Amygdala (tissue), 56 donors: ENCODE measurements around the gene CCDC78.

ENCODE experiments used
- DNase-seq, 56 donors: peaks; one replicate each; lab custom pipeline; 2025; lab: John Stamatoyannopoulos, UW

The CCDC78 gene

DNA sequence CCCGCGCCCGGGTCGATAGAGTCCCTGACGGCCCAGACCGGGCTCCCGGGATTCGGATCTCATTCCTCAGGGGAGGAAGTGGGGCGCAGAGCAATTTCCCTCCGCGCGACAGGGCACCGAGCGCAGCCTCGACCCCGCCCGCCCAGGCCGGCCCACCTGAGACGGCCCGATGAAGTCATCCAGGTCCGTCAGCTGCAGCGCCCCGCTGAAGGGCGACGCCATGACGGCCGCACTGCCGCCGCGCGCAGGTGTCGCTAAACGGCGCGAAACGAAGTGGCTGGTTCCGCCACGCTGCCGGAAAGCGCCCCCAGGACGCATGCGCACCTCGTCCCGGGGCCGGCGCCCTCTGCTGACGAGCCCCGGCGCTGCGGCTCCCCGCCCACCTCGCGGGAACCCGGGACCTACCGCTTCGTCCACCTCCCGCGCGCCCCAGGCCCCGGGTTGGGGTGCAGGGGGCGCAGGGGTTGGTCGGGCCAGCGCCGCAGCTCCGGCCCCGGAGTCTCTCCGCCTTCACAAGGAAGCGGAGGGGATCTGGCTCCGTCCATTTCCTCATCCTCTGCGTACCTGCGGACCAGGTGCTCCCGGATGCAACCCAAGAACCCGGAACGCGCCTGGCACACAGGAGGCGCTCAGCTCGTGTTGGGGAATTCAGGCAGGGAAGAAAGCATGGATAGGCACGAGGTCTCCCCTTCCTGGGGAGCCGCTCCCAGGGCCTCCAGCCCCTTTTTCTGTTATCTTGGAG lies 14.7 kb upstream of the CCDC78 start, which contains the start of gene CIAO3:
Gene CIAO3, minus strand, starts transcription at position 234 of the 742 bp plus-strand sequence. Its CDS starts 12 bp downstream, at position 222.
- DNase-seq, result peak in 55 of 56 donors; percentile 15 to 92 (median 74)

DNA sequence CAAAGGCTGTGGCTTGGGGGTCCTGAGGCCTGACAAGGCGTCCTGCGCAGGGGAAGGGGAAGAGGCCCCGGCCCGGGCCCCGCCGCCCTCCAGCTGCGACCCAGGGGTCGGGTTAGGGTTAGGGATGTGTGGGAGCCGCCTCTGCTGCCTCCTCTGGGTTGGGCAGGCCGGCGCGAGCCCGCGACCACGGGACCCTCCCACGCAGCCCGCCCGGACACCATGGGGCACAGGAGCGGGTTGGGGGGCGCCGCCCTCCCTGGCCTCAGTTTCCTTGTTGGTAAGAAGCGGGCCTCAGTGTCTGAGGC lies 14.2 kb upstream of the CCDC78 start:
- DNase-seq, result no peak

DNA sequence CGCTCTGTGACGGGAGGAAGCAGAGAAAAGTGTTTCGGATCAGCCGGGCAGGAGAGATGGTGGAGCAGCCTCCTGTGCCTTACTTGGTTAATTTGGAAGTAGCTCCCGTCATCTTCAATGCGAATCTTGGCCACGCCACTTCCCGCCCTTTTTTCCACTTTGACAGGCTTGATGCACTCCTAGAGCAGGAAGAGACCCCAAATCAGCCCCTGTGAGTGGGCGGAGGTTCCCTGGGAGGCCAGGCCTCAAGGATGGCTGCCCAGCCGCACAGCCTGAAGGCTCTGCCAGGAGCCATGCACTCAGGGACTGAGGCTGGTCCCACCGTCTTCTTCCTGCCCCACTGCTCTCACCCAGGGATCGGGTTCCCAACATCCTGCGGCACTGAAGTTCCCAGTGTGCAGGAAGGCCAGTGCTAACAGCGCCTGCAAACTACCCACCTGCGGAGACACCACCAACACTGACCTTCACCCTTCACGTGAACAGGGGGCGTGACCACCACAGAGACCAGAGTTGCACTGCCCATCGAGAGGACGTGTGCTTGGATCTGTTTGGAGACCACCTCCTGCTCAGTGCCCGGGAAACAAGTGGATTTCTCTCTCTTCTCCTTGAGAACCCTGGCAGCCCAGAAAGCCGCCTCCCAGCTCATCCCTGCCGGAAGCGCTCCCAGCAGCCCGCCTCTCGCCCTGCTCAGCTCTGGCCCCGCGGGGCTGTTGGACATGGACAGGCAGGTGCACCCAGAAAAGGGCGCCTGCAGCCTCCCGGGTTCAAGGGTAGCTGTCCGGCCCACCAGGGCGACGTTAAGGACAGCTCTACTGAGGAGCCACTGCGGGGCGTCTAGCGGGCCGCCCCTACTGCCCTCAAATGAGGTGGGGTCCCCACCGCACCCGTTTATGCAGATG lies 13.6 kb upstream of the CCDC78 start:
- no peak for DNase-seq

DNA sequence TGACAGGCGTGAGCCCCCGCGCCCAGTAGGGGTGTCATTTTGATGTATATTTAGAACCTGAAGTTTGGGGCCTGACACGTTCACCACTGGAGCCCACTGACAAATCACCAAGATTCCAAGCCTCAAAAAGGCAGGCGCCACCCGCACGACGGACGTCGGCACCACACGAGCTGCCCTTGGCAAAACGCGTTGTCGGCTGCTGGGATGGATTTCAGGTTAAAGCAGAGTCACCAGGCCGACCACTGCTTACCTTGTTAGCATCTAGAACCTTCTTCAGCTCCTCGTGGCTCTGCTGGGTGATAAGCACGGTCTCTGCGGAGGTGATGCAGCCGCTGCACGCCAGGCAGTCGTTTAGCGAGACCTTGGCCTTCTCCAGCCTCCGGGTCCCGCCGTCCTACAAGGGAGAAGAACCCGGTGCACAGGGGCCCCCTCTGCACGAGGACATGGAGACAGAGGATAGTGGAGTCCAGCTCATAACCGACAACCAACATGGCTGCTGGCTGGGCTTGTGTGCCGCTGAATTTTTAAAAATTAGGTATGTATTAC lies 10.8 kb upstream of the CCDC78 start:
- no peak for DNase-seq

DNA sequence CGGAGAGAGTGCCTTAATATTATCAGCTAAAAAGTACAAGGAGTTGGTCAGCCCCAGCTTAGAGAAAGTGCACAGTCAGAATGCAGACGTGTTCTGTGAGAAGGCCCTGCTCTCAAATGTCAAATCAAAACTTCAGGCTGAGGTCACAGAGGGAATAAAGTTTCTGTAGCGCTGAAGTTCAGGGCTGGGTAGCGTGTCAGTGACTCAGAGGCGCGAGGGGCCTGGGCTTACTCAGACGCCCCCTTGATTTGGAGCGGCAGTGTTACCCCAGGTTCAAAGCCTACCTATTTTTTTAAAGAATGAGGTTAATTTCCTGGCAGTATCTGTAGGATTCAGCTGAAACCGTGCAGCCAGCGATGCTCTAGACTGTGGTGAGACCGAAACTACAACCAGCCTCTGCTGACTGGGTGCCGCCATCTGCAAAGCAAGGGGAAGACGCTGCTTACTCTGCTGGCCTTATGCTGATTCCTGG lies 9.8 kb upstream of the CCDC78 start:
- no peak for DNase-seq

DNA sequence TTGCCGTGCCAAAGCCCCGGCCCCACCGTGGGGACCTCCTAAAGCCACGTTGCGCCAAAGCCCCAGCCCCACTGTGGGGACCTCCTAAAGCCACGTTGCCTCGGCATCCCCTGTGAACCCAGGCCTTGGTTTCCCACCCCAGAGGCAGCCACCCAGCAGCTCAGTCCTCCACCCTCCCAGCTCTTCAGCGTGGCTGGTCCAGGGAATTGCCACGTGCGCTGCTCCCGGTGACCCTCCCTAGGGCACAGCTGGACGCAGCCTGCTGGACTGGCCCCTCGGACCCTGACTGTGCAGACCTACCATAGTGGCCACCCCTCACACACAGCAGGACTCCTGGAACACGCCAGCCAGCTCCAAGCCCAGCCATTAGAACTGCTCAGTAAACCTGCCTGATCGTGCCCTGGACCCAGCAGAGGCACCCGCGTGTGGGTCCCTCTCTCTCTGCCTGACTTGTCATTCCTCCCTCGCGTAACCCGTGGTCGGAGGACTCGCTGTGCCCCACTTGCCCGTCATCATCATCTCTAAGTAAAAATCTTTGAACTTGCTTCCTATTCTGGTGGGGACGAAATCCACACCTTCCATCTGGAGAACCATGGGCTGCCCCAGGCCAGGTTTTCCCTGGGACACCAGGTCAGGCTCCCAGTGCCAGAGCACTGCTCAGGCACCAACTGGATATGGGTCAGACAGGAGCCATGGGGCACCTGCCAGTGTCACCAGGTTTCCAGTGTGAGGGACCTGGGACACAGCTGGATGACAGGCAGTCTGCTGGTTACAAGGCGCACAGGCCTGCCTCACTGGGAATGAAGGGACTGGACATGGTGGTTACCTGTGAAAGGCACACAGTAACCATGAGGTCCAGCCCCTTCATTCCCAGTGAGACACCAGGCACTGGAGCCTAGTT lies 9.0 kb upstream of the CCDC78 start:
- DNase-seq, result no peak

DNA sequence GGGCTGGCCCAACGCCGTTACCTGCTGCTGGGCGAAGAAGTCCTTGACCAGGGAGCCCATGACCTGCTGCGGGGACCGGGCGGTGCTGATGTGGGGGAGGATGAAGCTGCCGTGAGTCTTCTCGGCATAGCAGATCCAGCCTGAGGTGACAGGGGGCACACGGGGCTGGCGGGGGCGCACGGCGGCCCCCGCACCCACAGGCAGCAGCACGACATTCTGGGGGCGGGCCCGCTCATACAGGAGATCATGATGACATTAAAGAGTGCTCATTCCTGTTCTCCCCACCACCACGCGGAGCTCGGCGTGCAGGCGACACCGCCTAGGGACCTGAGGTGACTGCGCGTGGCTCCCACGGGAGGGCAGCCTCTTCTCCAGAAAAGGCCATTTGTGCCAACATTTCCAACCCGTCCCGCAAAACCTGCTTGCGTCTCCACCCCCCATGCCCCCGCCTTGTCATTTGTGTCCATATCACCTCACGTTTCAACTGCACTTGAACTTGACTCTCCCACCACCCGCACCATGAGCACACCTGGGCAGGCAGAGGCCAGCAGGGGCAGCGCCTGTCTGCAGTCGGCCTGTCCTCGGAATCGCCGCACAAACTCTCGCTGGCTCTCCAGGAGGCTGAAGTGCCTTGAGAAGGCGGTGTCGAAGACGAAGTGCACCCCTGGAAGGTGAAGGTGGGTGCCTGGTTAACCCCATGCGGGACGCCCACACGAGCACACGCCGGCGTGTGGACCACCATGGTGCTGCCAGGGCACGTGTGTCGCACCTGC lies 8.2 kb upstream of the CCDC78 start:
- no peak for DNase-seq

DNA sequence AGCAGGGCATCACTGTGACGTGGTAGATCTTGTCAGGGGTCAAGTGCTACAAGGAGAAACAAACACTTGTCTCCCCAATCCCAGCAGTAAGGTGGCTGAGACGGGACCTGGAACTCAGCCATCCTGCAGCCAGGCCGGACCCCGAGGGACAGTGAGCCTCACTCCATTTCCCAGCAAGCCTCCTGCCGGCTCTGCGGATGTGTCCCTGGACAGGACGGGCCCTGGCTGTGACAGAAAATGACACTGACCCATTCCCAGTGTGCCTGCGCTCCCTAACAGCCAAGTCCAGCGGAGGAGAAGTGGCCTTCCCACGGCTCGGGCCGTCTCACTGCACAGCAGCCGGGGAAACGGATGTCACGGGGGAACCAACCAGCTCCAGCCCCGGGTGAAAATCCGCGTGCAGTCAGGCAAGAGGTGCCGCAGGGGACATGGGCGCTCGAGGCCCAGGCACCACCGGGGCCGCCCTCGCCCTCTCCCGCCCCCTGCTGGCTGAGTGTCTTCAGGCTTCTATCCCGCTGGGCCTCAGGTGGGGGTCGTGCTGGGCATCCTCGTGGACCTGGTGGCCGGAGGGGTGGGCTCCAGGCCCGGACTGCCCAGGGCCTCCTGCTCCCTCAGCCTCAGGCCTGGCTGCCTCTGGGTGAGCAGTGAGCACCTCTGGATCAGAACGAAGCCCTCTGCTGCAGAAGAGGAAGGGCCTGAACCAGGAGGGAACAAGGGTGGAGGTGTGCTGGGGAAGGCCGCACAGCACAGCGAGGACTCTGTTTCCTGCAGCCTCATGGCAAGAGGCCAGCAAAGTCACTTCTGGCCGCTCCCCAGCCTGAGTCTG lies 7.4 kb upstream of the CCDC78 start:
- no peak for DNase-seq

DNA sequence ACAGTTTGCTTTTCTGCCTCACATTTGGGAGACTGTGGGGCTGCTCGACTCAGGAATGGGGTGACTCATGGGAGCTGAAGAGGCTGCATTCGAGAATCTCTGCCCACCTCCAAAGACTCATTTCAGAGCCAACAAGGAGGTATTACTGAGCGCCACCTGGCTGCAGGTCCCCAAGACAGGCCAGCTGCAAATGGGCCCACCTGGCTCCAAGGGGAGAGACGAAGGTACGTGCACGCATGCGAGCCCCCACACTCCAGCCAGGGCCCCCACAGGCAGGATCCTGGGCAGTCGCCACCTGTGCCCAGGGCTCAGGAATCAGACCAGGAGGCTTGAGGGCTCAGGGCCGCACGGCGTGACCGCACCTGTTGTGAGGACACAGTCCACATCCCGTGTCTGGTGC lies 6.7 kb upstream of the CCDC78 start:
- no peak for DNase-seq

DNA sequence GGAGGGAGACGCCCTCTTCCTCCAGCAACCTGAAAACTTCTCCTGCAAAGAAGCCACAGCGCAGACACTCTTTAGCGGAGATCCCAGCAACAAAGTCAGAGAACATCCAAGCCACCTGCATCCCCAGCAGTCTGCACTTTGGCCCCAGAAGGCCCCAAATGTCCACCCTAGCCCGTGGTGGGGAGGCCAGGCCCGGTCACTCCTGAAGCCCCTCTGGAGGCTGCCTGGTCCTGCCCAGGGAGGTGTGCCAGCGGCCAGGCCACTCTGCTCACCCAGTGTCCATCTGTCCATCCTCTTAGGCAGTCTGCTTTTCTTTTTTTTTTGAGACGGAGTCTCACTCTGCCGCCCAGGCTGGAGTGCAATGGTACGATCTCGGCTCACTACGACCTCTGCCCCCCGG lies 6.1 kb upstream of the CCDC78 start:
- DNase-seq, result no peak

DNA sequence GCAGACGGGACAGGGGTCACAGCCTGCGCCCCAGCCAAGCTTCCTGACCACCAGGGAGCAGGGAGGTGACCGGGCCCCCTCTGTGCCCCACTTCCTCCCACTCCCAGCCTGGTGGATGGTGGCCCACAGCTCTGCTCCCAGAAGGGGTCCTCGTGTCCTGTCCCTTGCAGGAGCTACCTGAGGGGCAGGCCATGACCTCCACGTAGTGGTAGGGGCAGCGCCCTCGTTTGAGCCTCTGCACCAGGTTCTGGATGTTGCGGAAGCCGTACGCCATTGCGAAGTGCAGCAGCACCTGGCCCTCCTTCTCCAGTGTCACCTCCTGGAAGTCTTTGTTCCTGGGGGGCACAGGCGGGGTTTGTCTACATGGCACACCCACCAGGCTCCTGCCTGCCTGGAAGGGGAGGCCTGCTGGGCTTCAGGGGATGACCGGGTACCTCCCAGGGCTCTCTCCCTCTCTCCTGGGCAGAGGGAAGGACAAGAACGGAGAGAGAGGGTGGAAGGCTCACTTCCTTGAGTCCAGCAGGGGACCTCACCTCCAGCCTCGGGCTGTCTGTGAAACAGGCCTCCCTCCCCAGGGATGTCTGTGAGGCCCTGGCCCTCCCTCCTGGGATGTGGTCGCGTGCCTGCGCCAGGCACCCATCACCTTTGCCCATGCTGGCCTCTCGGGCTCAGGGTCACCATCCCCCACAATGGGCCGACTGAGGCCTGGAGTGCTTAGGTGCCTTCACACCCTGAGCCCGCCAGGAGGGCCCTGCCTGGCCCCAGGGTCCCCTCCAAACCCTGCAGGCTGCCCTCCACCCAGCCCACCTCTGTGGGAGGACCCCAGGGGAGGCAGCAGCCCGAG lies 4.6 kb upstream of the CCDC78 start:
- DNase-seq, result no peak

DNA sequence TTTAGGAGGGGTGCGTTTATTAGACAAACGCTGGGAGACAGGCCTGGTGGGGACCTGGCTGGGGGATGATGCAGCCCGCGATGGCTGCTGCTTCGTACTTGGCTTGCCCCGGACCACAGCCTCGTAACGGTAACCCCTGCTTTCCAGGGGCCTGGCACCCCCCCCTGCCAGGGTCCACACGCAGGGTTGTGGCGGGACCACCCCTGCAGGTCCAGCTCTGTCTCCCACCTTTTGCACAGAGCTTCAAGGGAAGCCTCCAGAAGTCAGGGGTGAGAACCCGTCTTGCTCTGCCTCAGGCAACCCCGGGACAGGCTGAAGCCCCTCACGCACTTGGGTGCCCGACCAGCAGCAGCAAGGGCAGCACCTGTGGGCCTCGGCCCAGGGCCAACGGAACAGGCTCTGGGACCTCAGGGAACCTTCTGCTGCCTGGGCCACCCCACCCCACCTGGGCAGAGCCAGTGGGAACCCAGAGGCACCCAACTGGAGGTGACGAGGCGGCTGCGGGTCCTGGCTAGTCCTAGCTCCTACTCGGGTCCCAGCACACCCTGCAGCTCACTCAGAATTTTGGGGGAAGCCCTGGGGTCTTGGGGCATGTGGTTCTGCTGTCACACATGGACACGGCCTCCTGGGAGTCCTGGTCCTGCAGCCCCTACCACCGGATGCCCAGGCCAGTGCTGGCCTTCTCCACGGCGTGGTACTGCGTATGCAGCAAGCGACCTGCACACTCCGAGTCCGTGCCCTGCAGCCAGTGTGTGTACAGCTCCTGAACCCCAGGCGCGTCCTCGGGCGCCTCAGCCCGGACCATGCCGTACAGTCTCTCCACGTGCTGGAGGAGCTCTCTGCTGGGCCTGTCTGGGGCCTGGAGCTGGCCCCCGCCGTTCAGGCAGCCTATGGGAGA lies 3.8 kb upstream of the CCDC78 start:
- no peak for DNase-seq

DNA sequence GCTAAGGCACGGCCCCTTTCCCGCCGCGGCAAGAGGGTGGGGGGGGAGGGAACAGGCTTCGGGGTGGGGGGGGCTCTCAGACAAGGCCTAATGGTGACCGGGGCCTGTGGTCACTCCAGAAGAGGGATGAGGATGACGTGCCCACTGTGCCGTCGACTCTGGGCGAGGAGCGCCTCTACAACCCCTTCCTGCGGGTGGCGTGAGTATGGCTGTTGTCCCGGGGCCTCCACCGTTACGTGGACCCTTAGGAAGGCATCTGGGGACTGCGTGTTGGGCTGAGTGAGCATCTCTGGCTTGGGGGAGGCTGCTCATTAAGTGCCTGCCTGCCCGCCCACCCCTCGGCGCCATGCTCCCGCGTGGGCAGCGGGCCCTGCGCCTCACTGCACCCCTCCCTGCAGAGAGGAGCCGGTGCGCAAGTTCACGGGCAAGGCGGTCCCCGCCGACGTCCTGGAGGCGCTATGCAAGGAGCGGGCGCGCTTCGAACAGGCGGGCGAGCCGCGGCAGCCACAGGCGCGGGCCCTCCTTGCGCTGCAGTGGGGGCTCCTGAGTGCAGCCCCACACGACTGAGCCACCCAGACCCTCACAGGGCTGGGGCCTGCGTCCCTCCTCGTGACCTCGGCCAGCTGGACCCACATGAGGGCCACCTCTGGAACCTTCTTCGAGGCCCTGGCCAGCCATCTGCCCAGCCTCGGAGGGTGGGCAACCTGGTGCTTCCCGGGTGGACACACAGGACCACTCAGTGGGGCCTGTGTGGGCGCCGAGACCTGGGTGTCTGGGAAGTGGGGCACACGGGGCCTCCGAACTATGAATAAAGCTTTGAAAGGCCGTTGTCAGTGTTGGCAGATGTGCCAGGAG lies 2.9 kb upstream of the CCDC78 start:
- DNase-seq, result peak in 7 of 56 donors; percentile 32 to 56 (median 42)

DNA sequence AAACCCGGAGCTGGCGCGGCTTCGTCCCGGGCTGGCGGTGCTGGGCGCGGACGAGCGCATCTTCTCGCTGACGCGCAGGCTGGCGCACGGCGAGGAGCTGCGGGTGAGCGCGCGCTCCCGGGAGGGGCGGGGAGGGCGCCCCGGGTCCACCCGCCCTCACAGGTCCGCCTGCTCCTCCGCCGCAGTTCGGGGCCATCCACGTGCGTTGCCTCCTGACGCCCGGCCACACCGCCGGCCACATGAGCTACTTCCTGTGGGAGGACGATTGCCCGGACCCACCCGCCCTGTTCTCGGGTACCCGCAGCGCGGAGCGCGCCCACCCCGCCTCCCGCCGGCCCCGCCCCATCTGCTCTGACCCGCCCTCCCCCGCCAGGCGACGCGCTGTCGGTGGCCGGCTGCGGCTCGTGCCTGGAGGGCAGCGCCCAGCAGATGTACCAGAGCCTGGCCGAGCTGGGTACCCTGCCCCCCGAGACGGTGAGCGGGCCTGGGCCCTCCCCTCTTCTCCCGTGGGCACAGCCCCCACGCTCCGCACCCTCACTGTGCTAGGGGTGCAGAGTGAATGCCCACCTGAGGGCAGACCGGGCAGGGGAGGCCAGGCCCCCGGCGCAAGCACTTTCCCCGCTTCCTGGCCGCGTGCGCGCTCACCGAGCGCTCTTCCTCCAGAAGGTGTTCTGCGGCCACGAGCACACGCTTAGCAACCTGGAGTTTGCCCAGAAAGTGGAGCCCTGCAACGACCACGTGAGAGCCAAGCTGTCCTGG lies 2.1 kb upstream of the CCDC78 start:
- peak in 33 of 56 donors; percentile 11 to 75 (median 59) for DNase-seq
